Keratinocyte (primary cell): ENCODE results near the gene DUSP2. TPM values are rescaled to one million over a fixed set of nuclear protein-coding genes. Genes with fewer than 3 reads are reported as not detected.

Source experiments
- DNase-seq: peaks from one replicate; pipeline ENCODE4 v3.0.0-alpha.2; 2011; ENCODE audit warnings: low read depth, missing footprints, low spot score
- FAIRE-seq: peaks from 2 replicates; lab custom pipeline; 2011; peaks lifted over from hg19 to GRCh38; lab: Jason Lieb, UNC
- H2AFZ ChIP-seq: 2 replicates; pipeline ENCODE4 v1.6.0; 2012; ENCODE audit warnings: low read length, control low read depth, inconsistent platforms; ENCODE audit not compliant: control insufficient read depth
- H3K27ac ChIP-seq: 2 replicates; pipeline ENCODE4 v1.5.1; 2011; ENCODE audit warnings: low read length; ENCODE audit not compliant: control insufficient read depth, insufficient read depth
- H3K27me3 ChIP-seq: 3 replicates; pipeline ENCODE4 v1.6.0; 2011; ENCODE audit warnings: low read length; ENCODE audit not compliant: control insufficient read depth, insufficient read depth; ENCODE audit errors: extremely low read depth
- H3K36me3 ChIP-seq, 2 experiments: 2 replicates in 1 of 2; 3 replicates in 1 of 2; pipeline ENCODE4 v1.5.1; 2011; ENCODE audit warnings: low read length in 2 of 2, mild to moderate bottlenecking in 1 of 2; ENCODE audit not compliant: control insufficient read depth in 2 of 2, insufficient read depth in 2 of 2; ENCODE audit errors: extremely low read depth in 1 of 2
- H3K4me1 ChIP-seq: 3 replicates; pipeline ENCODE4 v1.5.1; 2011; ENCODE audit warnings: low read length; ENCODE audit not compliant: control insufficient read depth, insufficient read depth; ENCODE audit errors: extremely low read depth
- H3K4me2 ChIP-seq: 3 replicates; pipeline ENCODE4 v1.6.0; 2011; ENCODE audit warnings: low read depth, low read length; ENCODE audit not compliant: control insufficient read depth, insufficient read depth; ENCODE audit errors: extremely low read depth
- H3K4me3 ChIP-seq, 3 experiments: fragments of 200-600 bp in 1 of 3; sonication (generic) in 1 of 3; 2 replicates in 2 of 3; 3 replicates in 1 of 3; pipeline ENCODE4 v1.5.1; 2011 to 2016; ENCODE audit warnings: low read length in 3 of 3, mild to moderate bottlenecking in 3 of 3, control low read depth in 2 of 3, inconsistent platforms in 1 of 3, low read depth in 1 of 3, mixed read lengths in 1 of 3, mixed run types in 1 of 3, moderate library complexity in 1 of 3; ENCODE audit not compliant: control insufficient read depth in 2 of 3, insufficient read depth in 2 of 3; ENCODE audit errors: extremely low read depth in 1 of 3
- H3K79me2 ChIP-seq: 2 replicates; pipeline ENCODE4 v1.6.0; 2012; ENCODE audit warnings: low read length; ENCODE audit not compliant: control insufficient read depth, insufficient read depth
- H3K9ac ChIP-seq: 3 replicates; pipeline ENCODE4 v1.6.0; 2011; ENCODE audit warnings: low read length; ENCODE audit not compliant: control insufficient read depth, insufficient read depth; ENCODE audit errors: extremely low read depth
- H3K9me1 ChIP-seq: 3 replicates; pipeline ENCODE4 v1.6.0; 2011; ENCODE audit warnings: low read length; ENCODE audit not compliant: control insufficient read depth, insufficient read depth; ENCODE audit errors: extremely low read depth
- H3K9me3 ChIP-seq: 2 replicates; pipeline ENCODE4 v1.5.1; 2012; ENCODE audit warnings: low read depth, low read length; ENCODE audit not compliant: control insufficient read depth
- H4K20me1 ChIP-seq: 3 replicates; pipeline ENCODE4 v1.6.0; 2011; ENCODE audit warnings: low read length; ENCODE audit not compliant: control insufficient read depth, insufficient read depth; ENCODE audit errors: extremely low read depth
- EZH2 ChIP-seq: IDR thresholded peaks from one replicate; pipeline ENCODE4 v1.6.1; 2012; ENCODE audit warnings: inconsistent platforms, mild to moderate bottlenecking, low read length, moderate library complexity
- dilution Hi-C: fragments of 300-500 bp; cut with MboI; formaldehyde crosslinking; loops from one replicate; pipeline ENCODE4 v1.7.0; 2020; ENCODE audit warnings: low sequenced_read_pairs; ENCODE audit not compliant: extremely low pct_ligation_motif_present
- polyA plus RNA-seq, 5 experiments: library from polyadenylated mRNA; depleted of rRNA in 3 of 5; stranded (reverse) in 3 of 5; stranded (forward) in 1 of 5; unstranded in 1 of 5; fragments of >200 nt; gene quantifications; 1 replicate in 1 of 5; 2 replicates in 3 of 5; 3 replicates in 1 of 5; pipeline versions ENCODE4 v1.2.1 to v1.2.3, GENCODE V29; 2011 to 2012; ENCODE audit warnings: missing spikeins in 2 of 5, low read depth in 1 of 5, low replicate concordance in 1 of 5
- TF ChIP-seq, protein P1 (sequence below), 3 experiments: IDR thresholded peaks in 1 of 3; conservative IDR thresholded peaks in 1 of 3; optimal IDR thresholded peaks in 1 of 3; 2 replicates in 2 of 3; 3 replicates in 1 of 3; pipeline versions ENCODE3 to v1.5.1; 2011; ENCODE audit warnings: low read length in 3 of 3, mild to moderate bottlenecking in 3 of 3, moderate library complexity in 2 of 3, control low read depth in 1 of 3, inconsistent platforms in 1 of 3; ENCODE audit not compliant: insufficient read depth in 2 of 3; ENCODE audit errors: extremely low read depth in 1 of 3

The DUSP2 gene
- polyA plus RNA-seq, 1 donor (not counting 4 experiments of a cell fraction or from before 2014, with no cell fraction given) = 1.2 TPM

DNA sequence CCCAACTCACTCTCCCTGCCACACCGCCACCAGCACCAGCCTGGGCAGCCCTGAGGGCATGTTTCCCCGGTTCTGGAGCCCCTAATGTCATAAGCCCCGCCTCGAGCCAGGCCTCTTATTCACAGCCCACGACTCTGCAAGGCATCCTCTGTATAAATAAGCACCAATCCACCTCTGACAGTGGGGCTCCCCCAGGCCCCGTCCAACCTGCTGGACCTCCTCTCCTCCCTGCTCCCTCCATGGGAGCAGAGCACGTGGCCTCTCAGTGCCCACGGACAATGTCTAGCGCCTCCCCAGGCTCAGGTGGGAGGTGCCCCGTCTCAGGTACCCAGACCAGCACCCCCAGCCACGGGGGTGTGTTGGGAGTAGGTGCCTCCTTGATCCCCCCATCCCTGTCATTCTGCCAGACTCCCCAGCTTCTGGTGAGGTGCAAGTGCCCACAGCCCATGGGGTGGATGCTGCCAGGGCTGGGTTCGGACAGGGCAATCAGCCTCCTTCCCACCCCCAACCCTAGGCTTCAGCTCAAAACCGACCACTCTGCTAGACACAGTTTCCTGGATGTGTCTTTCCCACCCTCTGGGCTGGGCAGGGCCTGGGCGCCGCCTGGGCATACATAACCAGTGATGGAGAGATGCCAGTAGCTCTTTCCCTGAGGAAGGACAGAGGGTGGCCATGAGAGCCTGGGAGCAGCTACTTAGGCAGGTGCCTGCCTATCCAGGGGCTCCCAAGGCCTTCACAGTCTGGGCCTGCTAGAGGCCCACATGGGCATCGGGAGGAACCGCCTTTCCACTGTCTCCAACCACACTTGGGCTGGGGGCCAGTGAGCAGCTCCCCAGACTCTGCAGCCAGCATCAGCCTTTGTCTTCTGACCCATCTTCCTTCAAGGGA is 27.3 kb downstream of the DUSP2 start:
- Histone ChIP-seq H2AFZ (no peak overlapping the region), H3K4me2 (no peak overlapping the region), H3K9me3 (no peaks in the 10 kb centered on the region), H3K4me3 (no peak overlapping the region), H3K79me2 (no peaks in the 10 kb centered on the region), H3K4me1 (peaks cover 5% of the 10 kb centered on the region), H3K27me3 (peaks cover 50% of the 10 kb centered on the region), H3K36me3 (no peaks in the 10 kb centered on the region), H3K9ac (no peak overlapping the region), H4K20me1 (no peaks in the 10 kb centered on the region), H3K9me1 (no peaks in the 10 kb centered on the region), H3K27ac (no peak overlapping the region)
- TF ChIP-seq, protein P1, sequence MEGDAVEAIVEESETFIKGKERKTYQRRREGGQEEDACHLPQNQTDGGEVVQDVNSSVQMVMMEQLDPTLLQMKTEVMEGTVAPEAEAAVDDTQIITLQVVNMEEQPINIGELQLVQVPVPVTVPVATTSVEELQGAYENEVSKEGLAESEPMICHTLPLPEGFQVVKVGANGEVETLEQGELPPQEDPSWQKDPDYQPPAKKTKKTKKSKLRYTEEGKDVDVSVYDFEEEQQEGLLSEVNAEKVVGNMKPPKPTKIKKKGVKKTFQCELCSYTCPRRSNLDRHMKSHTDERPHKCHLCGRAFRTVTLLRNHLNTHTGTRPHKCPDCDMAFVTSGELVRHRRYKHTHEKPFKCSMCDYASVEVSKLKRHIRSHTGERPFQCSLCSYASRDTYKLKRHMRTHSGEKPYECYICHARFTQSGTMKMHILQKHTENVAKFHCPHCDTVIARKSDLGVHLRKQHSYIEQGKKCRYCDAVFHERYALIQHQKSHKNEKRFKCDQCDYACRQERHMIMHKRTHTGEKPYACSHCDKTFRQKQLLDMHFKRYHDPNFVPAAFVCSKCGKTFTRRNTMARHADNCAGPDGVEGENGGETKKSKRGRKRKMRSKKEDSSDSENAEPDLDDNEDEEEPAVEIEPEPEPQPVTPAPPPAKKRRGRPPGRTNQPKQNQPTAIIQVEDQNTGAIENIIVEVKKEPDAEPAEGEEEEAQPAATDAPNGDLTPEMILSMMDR (optimal IDR thresholded peaks at IDR 0.05 in 1 of 3, IDR thresholded peaks at IDR 0.05 in 1 of 3, conservative IDR thresholded peaks at IDR 0.05 in 1 of 3; ENCODE audit: extremely low read depth in 1 of 3, insufficient read depth in 2 of 3, low read length in 3 of 3) = peak in 2 of 3 experiments; percentile 6 to 43
- no peak for TF ChIP-seq EZH2
- DNase-seq = no peak
- dilution Hi-C loops = no loop called here
- FAIRE-seq = no peak

DNA sequence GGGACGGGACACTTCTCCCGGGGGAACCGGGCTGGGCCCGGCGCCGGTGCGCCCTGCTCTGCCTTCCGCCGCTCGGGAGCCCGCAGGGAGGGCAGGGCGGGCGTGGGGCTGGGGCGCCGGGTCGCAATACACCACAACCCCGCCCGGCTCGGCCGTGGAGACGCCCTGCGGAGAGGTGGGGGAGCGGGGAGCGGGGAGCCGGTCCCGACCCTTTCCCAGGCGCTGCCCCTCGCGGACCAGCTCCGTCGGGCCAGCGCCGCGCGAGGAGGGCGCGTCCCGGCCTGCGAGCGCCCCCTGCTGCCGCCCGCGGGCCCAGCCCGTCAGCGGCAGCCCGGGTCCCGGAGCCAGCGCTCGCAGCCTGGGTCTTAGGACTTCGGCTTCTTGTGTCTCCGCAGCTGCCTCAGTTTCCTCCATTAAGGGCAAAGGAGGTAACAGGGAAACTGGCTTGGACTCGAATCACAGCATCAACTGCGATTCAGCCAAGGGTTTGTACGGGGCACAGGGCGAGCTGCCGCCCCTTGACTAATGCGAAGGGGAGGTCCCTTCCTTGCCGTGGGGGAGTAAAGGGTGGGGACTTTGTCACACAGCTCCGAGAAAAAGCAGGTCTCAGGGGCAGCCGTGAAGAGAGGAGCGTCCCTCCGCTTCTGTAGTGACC is 28.2 kb downstream of the DUSP2 start:
- dilution Hi-C loops = no loop called here
- peaks cover 5% of the 10 kb centered on the region for H3K4me1 ChIP-seq
- no peak for DNase-seq
- H3K79me2 ChIP-seq = no peaks in the 10 kb centered on the region
- no peaks in the 10 kb centered on the region for H4K20me1 ChIP-seq
- peaks cover 47% of the 10 kb centered on the region for H3K27me3 ChIP-seq
- peak overlapping the region; percentile 84 for H3K4me2 ChIP-seq
- TF ChIP-seq, protein P1 (optimal IDR thresholded peaks at IDR 0.05 in 1 of 3, IDR thresholded peaks at IDR 0.05 in 1 of 3, conservative IDR thresholded peaks at IDR 0.05 in 1 of 3; ENCODE audit: extremely low read depth in 1 of 3, insufficient read depth in 2 of 3, low read length in 3 of 3) = peak in 2 of 3 experiments; percentile 63 to 74
- no peak for TF ChIP-seq EZH2
- H2AFZ ChIP-seq = peak overlapping the region; percentile 58
- peak overlapping the region; percentile 43 to 70 (median 46) for H3K4me3 ChIP-seq
- no peaks in the 10 kb centered on the region for H3K9me3 ChIP-seq
- H3K9ac ChIP-seq = peak overlapping the region; percentile 39
- H3K36me3 ChIP-seq = no peaks in the 10 kb centered on the region
- no peaks in the 10 kb centered on the region for H3K9me1 ChIP-seq
- no peak overlapping the region for H3K27ac ChIP-seq
- FAIRE-seq = no peak
